Measurements from ENCODE around the gene GPR176.

DNA sequence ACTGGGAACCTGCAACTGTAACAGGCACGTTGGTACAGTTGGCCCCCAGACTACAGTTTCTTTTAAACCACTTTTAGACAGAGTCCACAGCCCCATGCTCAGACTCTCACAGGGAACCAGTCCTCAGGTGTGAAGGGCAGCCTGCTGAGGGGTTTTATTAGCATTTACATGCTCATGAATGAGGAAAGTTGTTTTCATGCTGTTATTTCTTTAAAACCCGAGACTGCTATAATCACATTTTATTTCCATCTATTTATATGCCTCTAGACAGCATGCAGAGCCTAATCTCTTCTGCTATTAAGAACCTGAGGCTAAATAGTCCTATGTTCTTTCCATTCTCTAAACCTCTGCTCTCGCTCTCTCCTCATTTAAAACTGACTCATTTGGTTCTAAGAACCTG is 111.2 kb downstream of the GPR176 start:
- TF ChIP-seq, protein P1, sequence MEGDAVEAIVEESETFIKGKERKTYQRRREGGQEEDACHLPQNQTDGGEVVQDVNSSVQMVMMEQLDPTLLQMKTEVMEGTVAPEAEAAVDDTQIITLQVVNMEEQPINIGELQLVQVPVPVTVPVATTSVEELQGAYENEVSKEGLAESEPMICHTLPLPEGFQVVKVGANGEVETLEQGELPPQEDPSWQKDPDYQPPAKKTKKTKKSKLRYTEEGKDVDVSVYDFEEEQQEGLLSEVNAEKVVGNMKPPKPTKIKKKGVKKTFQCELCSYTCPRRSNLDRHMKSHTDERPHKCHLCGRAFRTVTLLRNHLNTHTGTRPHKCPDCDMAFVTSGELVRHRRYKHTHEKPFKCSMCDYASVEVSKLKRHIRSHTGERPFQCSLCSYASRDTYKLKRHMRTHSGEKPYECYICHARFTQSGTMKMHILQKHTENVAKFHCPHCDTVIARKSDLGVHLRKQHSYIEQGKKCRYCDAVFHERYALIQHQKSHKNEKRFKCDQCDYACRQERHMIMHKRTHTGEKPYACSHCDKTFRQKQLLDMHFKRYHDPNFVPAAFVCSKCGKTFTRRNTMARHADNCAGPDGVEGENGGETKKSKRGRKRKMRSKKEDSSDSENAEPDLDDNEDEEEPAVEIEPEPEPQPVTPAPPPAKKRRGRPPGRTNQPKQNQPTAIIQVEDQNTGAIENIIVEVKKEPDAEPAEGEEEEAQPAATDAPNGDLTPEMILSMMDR (IDR thresholded peaks at IDR 0.05), result no peak
- no peak for TF ChIP-seq POLR2A (IDR thresholded peaks at IDR 0.05)
